Hepatocyte (in vitro differentiated cells): ENCODE measurements around the gene FNDC1. TPM values are rescaled to one million over a fixed set of nuclear protein-coding genes. Genes with fewer than 3 reads are reported as not detected.

Experiments
- DNase-seq: peaks from one replicate; pipeline ENCODE4 v3.0.0-alpha.2; 2016; ENCODE audit warnings: low spot score
- H2AFZ ChIP-seq: fragments of 200-600 bp; sonication (generic); 2 replicates; pipeline ENCODE4 v1.6.0; 2016; ENCODE audit warnings: antibody characterized with exemption, mild to moderate bottlenecking
- H3K27ac ChIP-seq: fragments of 200-600 bp; sonication (generic); 2 replicates; pipeline ENCODE4 v1.5.1; 2016; ENCODE audit warnings: mild to moderate bottlenecking
- H3K27me3 ChIP-seq: fragments of 200-600 bp; sonication (generic); 2 replicates; pipeline ENCODE4 v1.6.1; 2016
- H3K36me3 ChIP-seq: fragments of 200-600 bp; sonication (generic); replicated peaks from 2 replicates; pipeline ENCODE4 v1.5.1; 2016; ENCODE audit warnings: low read depth; ENCODE audit not compliant: insufficient read depth
- H3K4me1 ChIP-seq: fragments of 200-600 bp; sonication (generic); 2 replicates; pipeline ENCODE4 v1.5.1; 2016; ENCODE audit warnings: mild to moderate bottlenecking, moderate library complexity; ENCODE audit not compliant: insufficient read depth
- H3K4me2 ChIP-seq: fragments of 200-600 bp; sonication (generic); 2 replicates; pipeline ENCODE4 v1.6.0; 2016
- H3K4me3 ChIP-seq: fragments of 200-600 bp; sonication (generic); 2 replicates; pipeline ENCODE4 v1.5.1; 2016; ENCODE audit warnings: mild to moderate bottlenecking
- H3K79me2 ChIP-seq: fragments of 200-600 bp; sonication (generic); 2 replicates; pipeline ENCODE4 v1.6.0; 2017; ENCODE audit warnings: mild to moderate bottlenecking
- H3K9me2 ChIP-seq: fragments of 200-600 bp; sonication (generic); replicated peaks from 2 replicates; pipeline ENCODE4 v1.6.0; 2017; ENCODE audit warnings: mild to moderate bottlenecking; ENCODE audit not compliant: insufficient read depth
- H3K9me3 ChIP-seq: fragments of 200-600 bp; sonication (generic); 2 replicates; pipeline ENCODE4 v1.5.1; 2016; ENCODE audit warnings: low read depth, mild to moderate bottlenecking
- H4K20me1 ChIP-seq: fragments of 200-600 bp; sonication (generic); 2 replicates; pipeline ENCODE4 v1.6.0; 2016; ENCODE audit warnings: mild to moderate bottlenecking; ENCODE audit not compliant: insufficient read depth, poor library complexity, severe bottlenecking
- EZH2 ChIP-seq: fragments of 200-600 bp; sonication (generic); IDR thresholded peaks from 2 replicates; pipeline ENCODE4 v1.6.1; 2016; ENCODE audit warnings: antibody characterized with exemption, mild to moderate bottlenecking, borderline replicate concordance
- EZH2phosphoT487 ChIP-seq: fragments of 200-600 bp; sonication (generic); IDR thresholded peaks from one replicate; pipeline ENCODE4 v1.6.1; 2018; ENCODE audit warnings: antibody characterized with exemption, mild to moderate bottlenecking, low read depth, moderate library complexity; ENCODE audit not compliant: unreplicated experiment, severe bottlenecking
- WGBS: methylation state at CpG from one replicate; pipeline ENCODE4 v1.1.6; 2016; ENCODE audit warnings: low lambda C conversion rate; ENCODE audit errors: missing lambda C conversion rate; 5-methylcytosine and 5-hydroxymethylcytosine counted together
- polyA plus RNA-seq: library from polyadenylated mRNA; unstranded; fragments of >200 nt; fragmentation: Nextera tagmentation; extraction: Ambion mirVana; gene quantifications from 2 replicates; pipeline ENCODE4 v1.2.1, GENCODE V29; 2016
- total RNA-seq: library from RNA; depleted of rRNA; stranded (reverse); fragments of >200 nt; gene quantifications from 2 replicates; pipeline ENCODE4 v1.2.3, GENCODE V29; 2014
- TF ChIP-seq, protein P1 (sequence below): fragments of 200-600 bp; sonication (generic); IDR thresholded peaks from 2 replicates; pipeline ENCODE4 v1.5.1; 2016; ENCODE audit warnings: antibody characterized with exemption, mild to moderate bottlenecking; ENCODE audit not compliant: poor library complexity

The FNDC1 gene
- total and polyA plus RNA-seq, 2 experiments from 2014 or later, result 1.3 to 1.7 TPM

DNA sequence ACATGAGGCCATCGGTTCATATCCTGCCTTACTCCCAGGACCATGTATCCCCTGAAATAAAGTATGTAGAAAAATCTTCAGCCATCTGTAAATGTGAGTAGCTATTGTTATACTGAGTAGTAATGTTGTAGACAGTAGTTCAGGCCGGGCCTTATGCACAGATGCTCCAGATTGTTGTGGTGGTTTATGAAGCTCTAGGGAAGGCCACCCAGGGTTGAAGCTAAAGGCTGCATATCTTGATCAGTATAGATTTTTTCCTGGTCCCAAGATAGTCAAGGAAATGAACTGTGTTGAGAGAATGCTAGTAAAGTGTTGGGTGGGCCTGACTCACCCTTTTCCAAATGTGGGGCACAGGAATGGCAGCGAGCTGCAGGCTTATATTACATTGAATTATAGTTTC, 81.4 kb downstream of the FNDC1 start:
- Histone ChIP-seq H3K79me2 (no peaks in the 10 kb centered on the region), H3K4me2 (no peak overlapping the region), H3K4me3 (no peak overlapping the region), H3K9me3 (no peaks in the 10 kb centered on the region), H4K20me1 (no peaks in the 10 kb centered on the region), H3K27ac (no peak overlapping the region), H3K27me3 (no peaks in the 10 kb centered on the region), H3K9me2 (no peaks in the 10 kb centered on the region), H2AFZ (no peak overlapping the region), H3K4me1 (no peaks in the 10 kb centered on the region), H3K36me3 (no peaks in the 10 kb centered on the region)
- TF ChIP-seq EZH2phosphoT487, result no peak
- no peak for TF ChIP-seq EZH2
- TF ChIP-seq, protein P1, sequence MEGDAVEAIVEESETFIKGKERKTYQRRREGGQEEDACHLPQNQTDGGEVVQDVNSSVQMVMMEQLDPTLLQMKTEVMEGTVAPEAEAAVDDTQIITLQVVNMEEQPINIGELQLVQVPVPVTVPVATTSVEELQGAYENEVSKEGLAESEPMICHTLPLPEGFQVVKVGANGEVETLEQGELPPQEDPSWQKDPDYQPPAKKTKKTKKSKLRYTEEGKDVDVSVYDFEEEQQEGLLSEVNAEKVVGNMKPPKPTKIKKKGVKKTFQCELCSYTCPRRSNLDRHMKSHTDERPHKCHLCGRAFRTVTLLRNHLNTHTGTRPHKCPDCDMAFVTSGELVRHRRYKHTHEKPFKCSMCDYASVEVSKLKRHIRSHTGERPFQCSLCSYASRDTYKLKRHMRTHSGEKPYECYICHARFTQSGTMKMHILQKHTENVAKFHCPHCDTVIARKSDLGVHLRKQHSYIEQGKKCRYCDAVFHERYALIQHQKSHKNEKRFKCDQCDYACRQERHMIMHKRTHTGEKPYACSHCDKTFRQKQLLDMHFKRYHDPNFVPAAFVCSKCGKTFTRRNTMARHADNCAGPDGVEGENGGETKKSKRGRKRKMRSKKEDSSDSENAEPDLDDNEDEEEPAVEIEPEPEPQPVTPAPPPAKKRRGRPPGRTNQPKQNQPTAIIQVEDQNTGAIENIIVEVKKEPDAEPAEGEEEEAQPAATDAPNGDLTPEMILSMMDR, result no peak
- no peak for DNase-seq
- 86% methylated on average over 3 of the region's 3 CpGs for WGBS

DNA sequence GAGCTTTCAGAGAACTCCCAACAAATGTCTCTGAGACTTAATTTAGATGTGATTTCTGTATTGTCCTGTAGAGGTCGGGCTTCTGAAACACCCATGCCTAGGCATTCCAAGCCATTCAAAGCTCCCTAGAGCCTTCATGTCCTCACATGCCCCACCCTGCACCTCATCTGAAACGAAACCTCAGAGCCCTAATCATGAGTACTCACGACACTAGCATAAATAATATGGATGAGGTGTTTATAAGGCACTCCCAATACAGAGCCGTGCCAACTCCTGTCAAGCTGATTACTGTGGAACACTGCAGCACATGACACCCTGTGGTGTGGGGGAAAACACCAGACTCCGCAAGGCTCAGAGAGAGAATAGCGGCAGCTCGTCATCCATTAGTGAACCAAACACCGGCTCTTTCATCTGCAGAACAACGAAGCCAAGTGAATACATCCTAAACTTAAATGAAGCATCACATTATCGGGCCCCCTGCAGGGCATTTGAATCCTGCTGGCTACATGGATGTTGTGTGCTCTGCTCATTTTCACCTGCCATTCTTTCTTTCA, 83.8 kb downstream of the FNDC1 start:
- Histone ChIP-seq H3K79me2 (no peaks in the 10 kb centered on the region), H3K9me2 (no peaks in the 10 kb centered on the region), H2AFZ (no peak overlapping the region), H3K27ac (no peak overlapping the region), H3K4me1 (no peaks in the 10 kb centered on the region), H3K4me3 (no peak overlapping the region), H4K20me1 (no peaks in the 10 kb centered on the region), H3K36me3 (no peaks in the 10 kb centered on the region), H3K4me2 (no peak overlapping the region), H3K9me3 (no peaks in the 10 kb centered on the region), H3K27me3 (no peaks in the 10 kb centered on the region)
- TF ChIP-seq, protein P1, result peak; percentile 59
- no peak for TF ChIP-seq EZH2
- 62% methylated on average over 10 of the region's 10 CpGs for WGBS
- peak; percentile 48 for DNase-seq

DNA sequence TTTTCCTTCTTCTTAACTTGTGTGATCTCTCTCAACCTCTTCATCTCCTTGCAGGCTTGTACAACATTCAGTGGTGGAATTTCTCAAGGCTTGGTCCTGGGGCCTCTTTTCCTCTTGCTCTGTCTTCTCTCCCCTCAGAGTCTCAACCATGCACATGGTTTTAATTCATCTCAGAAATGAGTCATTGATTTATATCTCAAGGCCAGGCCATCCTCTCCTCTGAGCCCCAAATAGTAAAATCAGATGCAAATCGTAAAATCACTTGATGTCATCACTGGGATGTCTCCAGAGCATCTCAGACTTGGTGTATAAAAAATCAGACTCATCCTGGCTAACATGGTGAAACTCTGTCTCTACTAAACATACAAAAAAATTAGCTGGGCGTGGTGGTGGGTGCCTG, 85.0 kb downstream of the FNDC1 start:
- no peak overlapping the region for H3K4me2 ChIP-seq
- 84% methylated on average over 2 of the region's 2 CpGs for WGBS
- H4K20me1 ChIP-seq, result no peaks in the 10 kb centered on the region
- H2AFZ ChIP-seq, result no peak overlapping the region
- H3K36me3 ChIP-seq, result no peaks in the 10 kb centered on the region
- TF ChIP-seq EZH2 (no peak), EZH2phosphoT487 (no peak)
- TF ChIP-seq, protein P1, result no peak
- H3K9me2 ChIP-seq, result no peaks in the 10 kb centered on the region
- no peaks in the 10 kb centered on the region for H3K9me3 ChIP-seq
- no peaks in the 10 kb centered on the region for H3K4me1 ChIP-seq
- no peaks in the 10 kb centered on the region for H3K27me3 ChIP-seq
- no peak overlapping the region for H3K27ac ChIP-seq
- no peaks in the 10 kb centered on the region for H3K79me2 ChIP-seq
- H3K4me3 ChIP-seq, result no peak overlapping the region
- no peak for DNase-seq
